ENCODE data around the gene FLVCR2. TPM values are rescaled to one million over a fixed set of nuclear protein-coding genes. Genes with fewer than 3 reads are reported as not detected.

FLVCR2 gene
- total and polyA plus RNA-seq, 2 of the 13 experiments (the other 11 are each of a cell fraction or from before 2014, with no cell fraction given) = 9.9 to 10.5 TPM

GRCh38 chr14:75660238-75660629, 81.8 kb downstream of the FLVCR2 start (continued):
- no peak for TF ChIP-seq DR1 (CRISPR knock-in tag; IDR thresholded peaks at IDR 0.05)
- TF ChIP-seq ZNF33B (CRISPR knock-in tag; IDR thresholded peaks at IDR 0.05) = no peak
- TF ChIP-seq FOXA1 (IDR thresholded peaks at IDR 0.05) = no peak
- TF ChIP-seq FOXA1 (CRISPR knock-in tag; IDR thresholded peaks at IDR 0.05) = no peak
- TF ChIP-seq ZNF772 (CRISPR knock-in tag; IDR thresholded peaks at IDR 0.05) = no peak
- TF ChIP-seq ZNF549 (CRISPR knock-in tag; IDR thresholded peaks at IDR 0.05) = no peak
- no peak for TF ChIP-seq XRCC5 (optimal IDR thresholded peaks at IDR 0.05; ENCODE audit: low read length)
- TF ChIP-seq SKI (IDR thresholded peaks at IDR 0.05; ENCODE audit: partially characterized antibody) = no peak
- 0 out of 2 replicates have a peak, but pooled peaks have one; percentile 61 for TF ChIP-seq FOXO4 (CRISPR knock-in tag; conservative IDR thresholded peaks at IDR 0.05)
- 0 out of 2 replicates have a peak, but pooled peaks have one; percentile 0 for TF ChIP-seq MAX (IDR thresholded peaks at IDR 0.05)
- no peak for TF ChIP-seq SMC3 (IDR thresholded peaks at IDR 0.05; ENCODE audit: low read length)
- TF ChIP-seq, protein P1, sequence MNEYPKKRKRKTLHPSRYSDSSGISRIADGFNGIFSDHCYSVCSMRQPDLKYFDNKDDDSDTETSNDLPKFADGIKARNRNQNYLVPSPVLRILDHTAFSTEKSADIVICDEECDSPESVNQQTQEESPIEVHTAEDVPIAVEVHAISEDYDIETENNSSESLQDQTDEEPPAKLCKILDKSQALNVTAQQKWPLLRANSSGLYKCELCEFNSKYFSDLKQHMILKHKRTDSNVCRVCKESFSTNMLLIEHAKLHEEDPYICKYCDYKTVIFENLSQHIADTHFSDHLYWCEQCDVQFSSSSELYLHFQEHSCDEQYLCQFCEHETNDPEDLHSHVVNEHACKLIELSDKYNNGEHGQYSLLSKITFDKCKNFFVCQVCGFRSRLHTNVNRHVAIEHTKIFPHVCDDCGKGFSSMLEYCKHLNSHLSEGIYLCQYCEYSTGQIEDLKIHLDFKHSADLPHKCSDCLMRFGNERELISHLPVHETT (CRISPR knock-in tag; conservative IDR thresholded peaks at IDR 0.05) = no peak
- TF ChIP-seq ZSCAN31 (CRISPR knock-in tag; IDR thresholded peaks at IDR 0.05; ENCODE audit: low read depth) = 0 out of 2 replicates have a peak, but pooled peaks have one; percentile 9
- TF ChIP-seq MED1 (CRISPR knock-in tag; IDR thresholded peaks at IDR 0.05) = no peak

Measured in HepG2 (cell line).